SU-DHL-6 (cell line): ENCODE measurements around the gene VSTM4.

ENCODE experiments used
- H2AFZ ChIP-seq: fragments of 200-600 bp; sonication (generic); 2 replicates; pipeline ENCODE4 v1.6.1; 2014; ENCODE audit warnings: low read depth, mild to moderate bottlenecking, moderate library complexity, mixed read lengths, antibody characterized with exemption, low read length; ENCODE audit not compliant: severe bottlenecking
- H3F3A ChIP-seq: fragments of 200-600 bp; shearing (Covaris generic); 2 replicates; pipeline ENCODE4 v1.6.0; 2016; ENCODE audit warnings: antibody characterized with exemption, mild to moderate bottlenecking; ENCODE audit not compliant: insufficient read depth
- H3K27ac ChIP-seq: fragments of 200-600 bp; sonication (generic); 2 replicates; pipeline ENCODE4 v1.5.1; 2016; ENCODE audit warnings: low read depth, mild to moderate bottlenecking, low read length, moderate library complexity, mixed read lengths
- H3K27me3 ChIP-seq: fragments of 200-600 bp; sonication (generic), shearing (Covaris generic); 2 replicates; pipeline ENCODE4 v1.6.0; 2014; ENCODE audit warnings: mild to moderate bottlenecking, low read length
- H3K36me3 ChIP-seq: fragments of 200-600 bp; sonication (generic); 2 replicates; pipeline ENCODE4 v1.6.1; 2014; ENCODE audit warnings: mild to moderate bottlenecking, low read length, mixed read lengths
- H3K4me2 ChIP-seq: fragments of 300-600, 200-600 bp; shearing (Covaris generic), sonication (generic); 2 replicates; pipeline ENCODE4 v1.6.0; 2014; ENCODE audit warnings: low read length, low read depth, mild to moderate bottlenecking; ENCODE audit not compliant: poor library complexity, severe bottlenecking
- H3K4me3 ChIP-seq: fragments of 200-600 bp; sonication (generic); 2 replicates; pipeline ENCODE4 v1.5.1; 2014; ENCODE audit warnings: antibody characterized with exemption, low read length, mild to moderate bottlenecking, mixed read lengths; ENCODE audit not compliant: insufficient read depth, poor library complexity, severe bottlenecking
- H3K79me2 ChIP-seq: fragments of 200-600 bp; sonication (generic); 2 replicates; pipeline ENCODE4 v1.6.1; 2014; ENCODE audit warnings: mild to moderate bottlenecking, low read length, moderate library complexity; ENCODE audit not compliant: insufficient read depth
- H3K9ac ChIP-seq: fragments of 200-600 bp; sonication (generic); 2 replicates; pipeline ENCODE4 v1.7.0; 2014; ENCODE audit warnings: mild to moderate bottlenecking, low read length
- H3K9me2 ChIP-seq: fragments of 200-600 bp; sonication (generic); replicated peaks from 2 replicates; pipeline ENCODE4 v1.6.1; 2014; ENCODE audit warnings: low read length; ENCODE audit not compliant: insufficient read depth
- H3K9me3 ChIP-seq: fragments of 200-600 bp; sonication (generic); 2 replicates; pipeline ENCODE4 v1.6.1; 2014; ENCODE audit warnings: low read length, mixed read lengths; ENCODE audit not compliant: insufficient read depth
- H4K20me1 ChIP-seq: fragments of 200-600 bp; sonication (generic); 2 replicates; pipeline ENCODE4 v1.6.1; 2014; ENCODE audit warnings: low read depth, mild to moderate bottlenecking, antibody characterized with exemption, low read length, moderate library complexity, mixed read lengths
- EZH2phosphoT487 ChIP-seq: fragments of 200-600 bp; sonication (generic), shearing (Covaris generic); conservative IDR thresholded peaks from 2 replicates; pipeline ENCODE4 v1.6.1; 2018; ENCODE audit warnings: mild to moderate bottlenecking, antibody characterized with exemption, low read length, moderate library complexity, mixed read lengths
- TF ChIP-seq, protein P1 (sequence below): fragments of 200-600 bp; sonication (generic); IDR thresholded peaks from one replicate; pipeline ENCODE4 v1.5.1; 2017; ENCODE audit warnings: antibody characterized with exemption, mild to moderate bottlenecking, low read length, moderate library complexity; ENCODE audit not compliant: insufficient read depth, poor library complexity, severe bottlenecking

Gene VSTM4

DNA sequence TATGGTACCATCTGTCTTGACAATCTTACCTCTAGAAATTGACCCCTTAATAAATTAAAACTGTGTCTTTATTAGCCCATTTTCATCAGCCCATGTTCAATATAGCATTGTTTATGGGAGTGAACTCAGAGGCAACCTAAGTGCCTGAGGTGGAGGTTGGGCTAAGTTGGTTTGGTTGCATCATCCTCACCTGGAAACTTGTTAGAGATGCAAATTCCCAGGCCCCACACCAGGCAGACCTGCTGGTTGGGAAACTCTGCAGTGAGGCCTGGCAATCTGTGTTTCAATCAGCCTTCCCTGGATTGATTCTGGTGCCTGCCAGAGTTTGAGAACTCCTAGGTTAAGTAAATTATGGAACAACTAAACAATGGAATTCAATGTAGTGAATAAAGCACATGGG, 27.9 kb upstream of the VSTM4 start:
- Histone ChIP-seq H3K79me2 (no peaks in the 10 kb centered on the region), H3F3A (no peaks in the 10 kb centered on the region), H3K9me3 (no peaks in the 10 kb centered on the region), H3K27ac (no peak overlapping the region), H3K36me3 (no peaks in the 10 kb centered on the region), H3K4me3 (no peak overlapping the region), H4K20me1 (no peaks in the 10 kb centered on the region), H2AFZ (no peak overlapping the region), H3K27me3 (no peaks in the 10 kb centered on the region), H3K9me2 (no peaks in the 10 kb centered on the region), H3K4me2 (no peak overlapping the region), H3K9ac (no peak overlapping the region)
- TF ChIP-seq, protein P1, sequence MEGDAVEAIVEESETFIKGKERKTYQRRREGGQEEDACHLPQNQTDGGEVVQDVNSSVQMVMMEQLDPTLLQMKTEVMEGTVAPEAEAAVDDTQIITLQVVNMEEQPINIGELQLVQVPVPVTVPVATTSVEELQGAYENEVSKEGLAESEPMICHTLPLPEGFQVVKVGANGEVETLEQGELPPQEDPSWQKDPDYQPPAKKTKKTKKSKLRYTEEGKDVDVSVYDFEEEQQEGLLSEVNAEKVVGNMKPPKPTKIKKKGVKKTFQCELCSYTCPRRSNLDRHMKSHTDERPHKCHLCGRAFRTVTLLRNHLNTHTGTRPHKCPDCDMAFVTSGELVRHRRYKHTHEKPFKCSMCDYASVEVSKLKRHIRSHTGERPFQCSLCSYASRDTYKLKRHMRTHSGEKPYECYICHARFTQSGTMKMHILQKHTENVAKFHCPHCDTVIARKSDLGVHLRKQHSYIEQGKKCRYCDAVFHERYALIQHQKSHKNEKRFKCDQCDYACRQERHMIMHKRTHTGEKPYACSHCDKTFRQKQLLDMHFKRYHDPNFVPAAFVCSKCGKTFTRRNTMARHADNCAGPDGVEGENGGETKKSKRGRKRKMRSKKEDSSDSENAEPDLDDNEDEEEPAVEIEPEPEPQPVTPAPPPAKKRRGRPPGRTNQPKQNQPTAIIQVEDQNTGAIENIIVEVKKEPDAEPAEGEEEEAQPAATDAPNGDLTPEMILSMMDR, result no peak
- no peak for TF ChIP-seq EZH2phosphoT487

DNA sequence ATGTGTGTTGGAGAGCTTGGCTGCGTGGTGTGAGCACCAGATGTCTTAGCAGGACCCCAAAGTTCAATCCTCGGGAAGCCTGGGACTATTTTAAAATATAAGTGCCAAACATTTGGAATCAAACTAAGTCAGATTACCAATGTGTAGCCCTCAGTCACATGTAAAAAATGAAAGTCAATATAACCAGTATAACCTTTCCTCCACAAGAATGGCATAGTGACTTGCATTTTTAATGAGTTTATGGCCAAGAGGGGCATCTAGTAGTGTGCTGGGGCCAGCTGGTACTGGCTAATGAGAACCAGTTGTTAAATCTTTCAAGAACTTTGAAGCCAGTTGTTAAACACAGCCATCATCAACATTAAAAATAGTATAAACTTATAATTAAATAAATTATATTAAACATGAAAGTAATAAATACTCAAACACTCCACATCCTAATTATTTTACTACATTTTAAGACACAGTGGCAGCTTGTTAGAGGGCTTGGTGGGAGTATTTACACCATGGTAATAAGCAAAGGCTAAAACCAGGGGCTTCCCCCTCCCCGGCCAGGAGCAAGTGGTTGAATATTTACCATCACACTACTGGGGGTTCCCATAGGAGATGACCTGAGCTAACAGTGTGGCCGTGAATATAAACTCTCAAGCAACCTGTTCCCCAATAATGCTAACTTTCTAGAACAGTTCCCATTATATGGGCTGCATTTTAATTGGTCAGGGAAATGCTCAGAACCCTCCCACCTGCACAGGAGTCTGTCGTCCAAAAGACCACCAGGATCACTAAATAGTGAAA, 26.4 kb upstream of the VSTM4 start:
- Histone ChIP-seq H3K9ac (no peak overlapping the region), H3K9me3 (no peaks in the 10 kb centered on the region), H2AFZ (no peak overlapping the region), H3F3A (no peaks in the 10 kb centered on the region), H3K27me3 (no peaks in the 10 kb centered on the region), H3K4me3 (no peak overlapping the region), H3K9me2 (no peaks in the 10 kb centered on the region), H3K36me3 (no peaks in the 10 kb centered on the region), H4K20me1 (no peaks in the 10 kb centered on the region), H3K79me2 (no peaks in the 10 kb centered on the region), H3K4me2 (no peak overlapping the region), H3K27ac (no peak overlapping the region)
- TF ChIP-seq, protein P1, result no peak

DNA sequence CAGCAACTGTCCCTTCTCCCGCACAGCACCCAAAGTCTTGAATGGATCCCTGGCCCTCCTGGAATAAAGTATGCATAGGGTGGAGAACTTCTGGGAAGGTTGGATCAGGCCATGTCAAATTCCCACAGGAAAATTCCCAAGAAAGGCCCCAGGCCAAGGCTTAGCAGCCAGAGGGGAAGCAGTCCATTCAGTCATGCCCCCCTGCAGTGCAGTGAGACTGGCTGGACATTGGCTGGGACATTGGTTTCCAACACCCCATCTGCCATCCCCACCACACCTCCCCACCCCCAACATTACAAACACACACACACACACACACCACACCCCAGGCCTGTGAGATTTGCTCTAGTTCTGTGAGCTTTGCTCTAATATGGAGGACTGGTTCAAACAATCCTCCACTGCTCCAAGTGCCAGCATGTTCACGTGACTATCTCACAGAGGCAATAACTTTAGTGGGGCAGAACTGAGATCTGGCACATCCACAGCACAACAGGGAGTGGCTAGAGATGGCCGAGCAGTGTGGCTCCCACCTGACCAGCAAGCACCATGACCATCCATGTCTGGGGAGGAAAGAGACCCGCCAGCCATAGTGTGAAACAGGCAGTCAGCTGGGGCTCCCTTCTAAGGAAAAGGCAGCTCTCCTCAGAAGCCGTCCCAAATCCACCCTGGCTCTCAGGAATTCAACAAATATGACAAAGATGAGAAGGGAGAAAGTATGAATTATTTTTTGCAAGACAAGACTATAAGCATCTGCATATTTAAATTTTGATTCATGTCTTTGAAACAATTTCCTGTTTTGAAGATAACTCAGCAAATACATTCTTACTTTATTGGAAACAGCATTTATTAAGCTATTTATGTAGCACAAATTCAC, 25.2 kb upstream of the VSTM4 start:
- no peaks in the 10 kb centered on the region for H3K79me2 ChIP-seq
- H3K36me3 ChIP-seq, result no peaks in the 10 kb centered on the region
- no peaks in the 10 kb centered on the region for H3F3A ChIP-seq
- no peaks in the 10 kb centered on the region for H3K9me3 ChIP-seq
- H3K9ac ChIP-seq, result no peak overlapping the region
- H3K4me3 ChIP-seq, result no peak overlapping the region
- H3K27me3 ChIP-seq, result no peaks in the 10 kb centered on the region
- no peak for TF ChIP-seq EZH2phosphoT487
- TF ChIP-seq, protein P1, result no peak
- no peak overlapping the region for H3K4me2 ChIP-seq
- no peaks in the 10 kb centered on the region for H4K20me1 ChIP-seq
- no peaks in the 10 kb centered on the region for H3K9me2 ChIP-seq
- no peak overlapping the region for H2AFZ ChIP-seq
- H3K27ac ChIP-seq, result no peak overlapping the region
